GM23248 (cell line): Measurements from ENCODE around the gene PATJ. TPM values are rescaled to one million over a fixed set of nuclear protein-coding genes. Genes with fewer than 3 reads are reported as not detected.
A peak's percentile ranks its signal among the peaks of the same experiment; 100 is the strongest.

Experiments
- DNase-seq: peaks from one replicate; pipeline ENCODE4 v3.0.0-alpha.2; 2015
- H2AFZ ChIP-seq: fragments of 200-600 bp; sonication (generic); 2 replicates; pipeline ENCODE4 v1.6.1; 2016; ENCODE audit warnings: antibody characterized with exemption
- H3F3A ChIP-seq: fragments of 200-600 bp; sonication (generic); 2 replicates; pipeline ENCODE4 v1.6.1; 2016; ENCODE audit warnings: mild to moderate bottlenecking, antibody characterized with exemption, mixed run types; ENCODE audit not compliant: insufficient read depth
- H3K27ac ChIP-seq: fragments of 200-600 bp; sonication (generic); 2 replicates; pipeline ENCODE4 v1.5.1; 2016; ENCODE audit warnings: mild to moderate bottlenecking
- H3K27me3 ChIP-seq: fragments of 200-600 bp; sonication (generic); replicated peaks from 2 replicates; pipeline ENCODE4 v1.6.1; 2016; ENCODE audit warnings: mild to moderate bottlenecking; ENCODE audit not compliant: insufficient read depth
- H3K36me3 ChIP-seq: fragments of 200-600 bp; sonication (generic); 2 replicates; pipeline ENCODE4 v1.6.1; 2016; ENCODE audit warnings: low read depth, mild to moderate bottlenecking
- H3K4me1 ChIP-seq: fragments of 200-600 bp; sonication (generic); 2 replicates; pipeline ENCODE4 v1.6.1; 2016; ENCODE audit warnings: mild to moderate bottlenecking; ENCODE audit not compliant: insufficient read depth
- H3K4me2 ChIP-seq: fragments of 200-600 bp; sonication (generic); one replicate; pipeline ENCODE4 v1.6.1; 2016; ENCODE audit warnings: mild to moderate bottlenecking; ENCODE audit not compliant: unreplicated experiment
- H3K4me3 ChIP-seq: fragments of 200-600 bp; sonication (generic); 2 replicates; pipeline ENCODE4 v1.5.1; 2016; ENCODE audit warnings: mild to moderate bottlenecking
- H3K79me2 ChIP-seq: fragments of 200-600 bp; sonication (generic); 2 replicates; pipeline ENCODE4 v1.6.1; 2016; ENCODE audit warnings: mild to moderate bottlenecking; ENCODE audit not compliant: insufficient read depth
- H3K9ac ChIP-seq: fragments of 200-600 bp; sonication (generic); 2 replicates; pipeline ENCODE4 v1.6.1; 2016; ENCODE audit warnings: mild to moderate bottlenecking
- H3K9me2 ChIP-seq: fragments of 200-600 bp; sonication (generic); 2 replicates; pipeline ENCODE4 v1.6.1; 2016; ENCODE audit warnings: mixed run types, mild to moderate bottlenecking, moderate library complexity; ENCODE audit not compliant: insufficient read depth
- H3K9me3 ChIP-seq: fragments of 200-600 bp; sonication (generic); one replicate; pipeline ENCODE4 v1.6.1; 2017; ENCODE audit warnings: low read depth
- H4K20me1 ChIP-seq: fragments of 200-600 bp; sonication (generic); 2 replicates; pipeline ENCODE4 v1.6.0; 2016; ENCODE audit not compliant: insufficient read depth
- EZH2 ChIP-seq: fragments of 200-600 bp; sonication (generic); IDR thresholded peaks from 2 replicates; pipeline ENCODE4 v1.6.1; 2018; ENCODE audit warnings: antibody characterized with exemption, mild to moderate bottlenecking; ENCODE audit not compliant: insufficient read depth, poor library complexity, severe bottlenecking
- EZH2phosphoT487 ChIP-seq: fragments of 200-600 bp; sonication (generic); IDR thresholded peaks from 2 replicates; pipeline ENCODE4 v1.6.1; 2018; ENCODE audit warnings: antibody characterized with exemption, moderate library complexity, mild to moderate bottlenecking, low read depth; ENCODE audit not compliant: insufficient read depth
- WGBS, 2 experiments: methylation state at CpG; one replicate each; pipeline ENCODE4 v1.1.6; 2015 to 2017; ENCODE audit warnings: low lambda C conversion rate in 2 of 2, low coverage in 1 of 2; ENCODE audit errors: missing lambda C conversion rate in 2 of 2; 5-methylcytosine and 5-hydroxymethylcytosine counted together
- in situ Hi-C: fragments of 300-500 bp; cut with MboI; formaldehyde crosslinking; loops from 2 replicates; pipeline ENCODE4 v1.15.0; 2020
- polyA plus RNA-seq: library from polyadenylated mRNA; unstranded; fragments of >200 nt; fragmentation: Nextera tagmentation; extraction: Ambion mirVana; gene quantifications from 2 replicates; pipeline ENCODE4 v1.2.1, GENCODE V29; 2016
- total RNA-seq: library from RNA; depleted of rRNA; stranded (reverse); fragments of >200 nt; shearing (Covaris generic); gene quantifications from 2 replicates; pipeline ENCODE4 v1.2.3, GENCODE V29; 2014

The PATJ gene
- total and polyA plus RNA-seq, 2 experiments from 2014 or later: 5.3 to 6.1 TPM

DNA sequence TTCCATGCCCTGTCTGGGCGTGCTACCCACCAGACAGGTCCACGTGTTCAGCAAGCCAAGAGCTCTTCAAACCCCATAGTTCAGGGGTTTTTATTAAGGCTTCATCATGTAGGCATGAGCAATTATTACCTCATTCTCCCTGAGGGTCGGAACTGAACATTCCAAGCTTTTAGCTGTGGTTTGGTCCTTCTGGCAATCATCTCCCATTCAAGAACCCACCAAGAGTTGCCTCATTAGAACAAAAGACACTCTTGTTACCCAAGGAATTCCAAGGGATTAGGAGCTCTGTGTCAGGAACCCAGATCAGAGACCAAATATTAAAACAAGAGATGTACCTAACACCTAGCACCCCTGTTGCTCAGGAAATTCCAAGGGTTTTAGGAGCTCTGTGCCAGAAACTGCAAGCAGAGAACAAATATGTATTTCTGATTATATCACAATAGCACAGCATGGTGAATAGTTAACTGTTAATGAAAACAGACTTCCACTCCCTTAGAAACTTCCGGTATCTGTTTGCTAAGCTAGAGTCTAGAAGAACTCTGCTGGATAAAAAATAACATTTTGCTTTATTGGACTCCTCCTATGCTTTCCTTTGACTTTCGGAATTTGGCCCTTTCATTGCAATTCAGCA lies 251.2 kb downstream of the PATJ start:
- H4K20me1 ChIP-seq: no peaks in the 10 kb centered on the region
- H3K27me3 ChIP-seq: no peaks in the 10 kb centered on the region
- H3K9me3 ChIP-seq: no peaks in the 10 kb centered on the region
- no peak overlapping the region for H3K4me3 ChIP-seq
- H3K36me3 ChIP-seq: no peaks in the 10 kb centered on the region
- H3K27ac ChIP-seq: no peak overlapping the region
- H3K4me1 ChIP-seq: peaks cover 6% of the 10 kb centered on the region; the same call in 1 of the 2 replicates
- H3F3A ChIP-seq: peaks cover 5% of the 10 kb centered on the region; the same call in 1 of the 2 replicates
- no peaks in the 10 kb centered on the region; the same call in 1 of the 2 replicates for H3K9me2 ChIP-seq
- H2AFZ ChIP-seq: no peak overlapping the region
- 55 to 56% methylated on average over 5 of the region's 5 CpGs for WGBS, 2 experiments
- DNase-seq: peak; percentile 18
- TF ChIP-seq EZH2phosphoT487 (no peak), EZH2 (no peak)
- in situ Hi-C loops: no loop called here
- no peak overlapping the region for H3K4me2 ChIP-seq
- H3K79me2 ChIP-seq: no peaks in the 10 kb centered on the region
- H3K9ac ChIP-seq: no peak overlapping the region

DNA sequence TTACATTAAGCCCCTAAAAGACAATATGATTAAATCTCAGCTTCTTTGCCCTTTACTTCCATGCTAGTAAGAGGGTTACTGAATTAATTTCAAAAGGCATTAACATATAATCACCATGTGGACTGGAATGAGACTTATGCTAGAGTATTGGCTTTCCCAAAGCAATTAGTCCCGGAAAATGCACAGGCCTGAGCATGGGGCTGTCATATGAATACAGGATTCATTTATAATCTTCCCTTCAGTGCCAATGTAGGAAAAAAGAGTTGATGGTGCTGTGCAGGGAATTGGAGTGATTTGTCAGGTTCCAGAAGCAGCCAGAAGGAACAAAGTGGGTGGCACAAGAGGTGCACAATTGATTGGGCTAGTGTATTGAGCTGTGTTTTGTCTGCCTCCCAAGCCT lies 253.4 kb downstream of the PATJ start:
- Histone ChIP-seq H4K20me1 (no peaks in the 10 kb centered on the region), H2AFZ (no peak overlapping the region), H3K9me2 (no peaks in the 10 kb centered on the region), H3K79me2 (no peaks in the 10 kb centered on the region), H3K4me3 (no peak overlapping the region), H3K9ac (no peak overlapping the region), H3K27ac (no peak overlapping the region), H3K27me3 (no peaks in the 10 kb centered on the region), H3K4me2 (no peak overlapping the region), H3F3A (peaks cover 5% of the 10 kb centered on the region; the same call in 1 of the 2 replicates), H3K4me1 (peaks cover 6% of the 10 kb centered on the region; the same call in 1 of the 2 replicates), H3K36me3 (no peaks in the 10 kb centered on the region), H3K9me3 (no peaks in the 10 kb centered on the region)
- WGBS, 2 experiments: 95 to 100% methylated on average over 1 of the region's 1 CpG
- DNase-seq: no peak
- no peak for TF ChIP-seq EZH2
- TF ChIP-seq EZH2phosphoT487: no peak
- in situ Hi-C loops: no loop called here

DNA sequence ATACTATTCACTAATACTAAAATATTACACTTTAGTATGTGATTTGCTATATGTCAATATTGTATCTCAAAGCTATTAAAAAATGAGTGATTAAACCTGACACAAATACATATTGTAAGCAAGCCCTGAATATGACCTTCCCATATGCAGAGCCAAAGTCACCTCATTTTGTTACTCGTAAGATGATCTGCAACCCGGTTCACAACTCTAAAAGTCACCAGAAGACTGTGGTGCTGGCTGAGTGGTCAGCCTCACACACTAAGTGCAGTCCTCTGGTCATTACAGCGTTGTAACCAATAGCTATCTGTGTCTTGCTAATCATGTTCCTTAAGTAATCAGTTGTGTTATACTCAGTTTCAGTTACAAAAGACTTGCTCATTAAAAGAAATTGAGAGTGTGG lies 254.8 kb downstream of the PATJ start:
- Histone ChIP-seq H3K27ac (no peak overlapping the region), H3K9me2 (no peaks in the 10 kb centered on the region), H3K9ac (no peak overlapping the region), H4K20me1 (no peaks in the 10 kb centered on the region), H3K79me2 (no peaks in the 10 kb centered on the region), H2AFZ (no peak overlapping the region), H3K27me3 (no peaks in the 10 kb centered on the region), H3K4me1 (peaks cover 6% of the 10 kb centered on the region; the same call in 1 of the 2 replicates), H3F3A (peaks cover 5% of the 10 kb centered on the region; the same call in 1 of the 2 replicates), H3K36me3 (no peaks in the 10 kb centered on the region), H3K4me3 (no peak overlapping the region), H3K9me3 (no peaks in the 10 kb centered on the region), H3K4me2 (no peak overlapping the region)
- 87 to 93% methylated on average over 3 of the region's 3 CpGs for WGBS, 2 experiments
- no peak for DNase-seq
- no peak for TF ChIP-seq EZH2
- in situ Hi-C loops: no loop called here

DNA sequence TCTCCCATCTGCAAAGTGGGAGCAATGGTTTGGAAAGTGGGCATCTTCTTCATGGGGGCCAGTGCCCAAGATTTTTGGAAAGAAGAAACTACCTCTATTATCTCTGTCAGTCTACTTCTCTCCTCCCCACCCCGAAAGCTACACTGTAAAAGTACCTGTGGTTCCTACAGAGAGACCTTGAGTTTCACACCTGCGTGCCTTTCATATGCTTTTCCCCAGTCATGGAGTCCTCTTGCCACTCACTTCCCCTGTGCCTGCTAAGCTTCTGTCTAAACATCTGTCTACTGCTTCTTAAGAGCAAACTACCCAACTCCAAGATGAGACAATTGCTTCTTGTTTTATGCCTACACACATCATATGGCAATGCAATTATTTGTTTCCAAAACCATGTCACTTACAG lies 261.5 kb downstream of the PATJ start:
- Histone ChIP-seq H3K4me1 (no peaks in the 10 kb centered on the region), H2AFZ (no peak overlapping the region), H3K4me3 (no peak overlapping the region), H4K20me1 (no peaks in the 10 kb centered on the region), H3K79me2 (no peaks in the 10 kb centered on the region), H3K9me2 (no peaks in the 10 kb centered on the region), H3K27me3 (no peaks in the 10 kb centered on the region), H3K36me3 (no peaks in the 10 kb centered on the region), H3K4me2 (no peak overlapping the region), H3K27ac (no peak overlapping the region), H3K9ac (no peak overlapping the region), H3F3A (no peaks in the 10 kb centered on the region), H3K9me3 (no peaks in the 10 kb centered on the region)
- DNase-seq: no peak
- TF ChIP-seq EZH2: no peak
- no peak for TF ChIP-seq EZH2phosphoT487
- in situ Hi-C loops: no loop called here
- WGBS, 2 experiments: 72 to 82% methylated on average over 2 of the region's 2 CpGs
